HG03520 (cell line): ENCODE results near the gene TNNT2.

ENCODE experiments used
- ATAC-seq: cut with Tn5 transposase; IDR thresholded peaks from one replicate; pipeline ENCODE4 v1.9.1; 2021; ENCODE audit warnings: mild to moderate bottlenecking, moderate library complexity; ENCODE audit not compliant: unreplicated experiment

TNNT2 gene

DNA sequence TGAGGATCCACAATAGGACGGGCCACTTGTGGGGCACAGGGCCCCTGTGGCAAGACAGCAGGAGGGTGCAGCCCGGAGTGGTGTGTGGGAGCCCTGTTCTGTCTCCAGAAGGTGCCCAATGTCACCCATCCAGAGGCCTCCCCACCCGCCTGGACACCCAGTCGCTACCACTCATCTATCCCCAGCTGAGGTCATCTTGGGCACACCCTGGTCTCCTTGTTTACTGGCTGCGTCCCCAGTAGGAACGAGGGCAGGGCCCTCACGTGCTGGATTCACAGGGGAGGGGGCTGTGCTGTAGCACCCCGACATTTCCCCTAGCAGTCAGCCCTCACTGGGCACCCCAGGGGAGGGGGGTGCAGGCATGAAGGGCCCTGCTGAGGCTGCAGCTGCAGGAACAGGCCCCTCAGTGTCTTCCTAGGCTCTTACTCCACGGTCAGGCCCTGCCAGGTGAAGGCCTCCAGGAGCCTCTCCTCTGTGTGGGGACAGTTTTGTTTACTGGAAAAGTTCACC lies 2.3 kb upstream of the TNNT2 start:
- no peak for ATAC-seq

DNA sequence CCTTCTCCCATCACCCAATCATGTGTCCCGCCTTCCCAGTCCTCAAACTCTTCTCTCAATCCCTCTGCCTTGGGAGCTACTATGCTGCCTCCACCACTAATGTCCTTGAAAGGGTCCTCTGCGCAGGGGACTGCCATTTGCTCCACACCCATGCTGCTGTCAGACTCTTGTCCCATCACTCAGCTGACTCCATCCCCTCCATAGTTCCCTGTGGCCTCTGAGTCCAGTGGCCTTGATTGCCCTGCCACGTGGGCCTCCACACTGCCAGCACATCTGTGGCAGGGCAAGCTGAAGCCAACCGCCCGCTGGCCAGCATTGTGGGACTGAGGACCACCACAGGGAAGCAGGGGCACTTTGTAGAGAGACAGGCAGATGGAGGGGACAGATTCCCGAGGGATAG lies 1.3 kb upstream of the TNNT2 start:
- ATAC-seq: no peak

DNA sequence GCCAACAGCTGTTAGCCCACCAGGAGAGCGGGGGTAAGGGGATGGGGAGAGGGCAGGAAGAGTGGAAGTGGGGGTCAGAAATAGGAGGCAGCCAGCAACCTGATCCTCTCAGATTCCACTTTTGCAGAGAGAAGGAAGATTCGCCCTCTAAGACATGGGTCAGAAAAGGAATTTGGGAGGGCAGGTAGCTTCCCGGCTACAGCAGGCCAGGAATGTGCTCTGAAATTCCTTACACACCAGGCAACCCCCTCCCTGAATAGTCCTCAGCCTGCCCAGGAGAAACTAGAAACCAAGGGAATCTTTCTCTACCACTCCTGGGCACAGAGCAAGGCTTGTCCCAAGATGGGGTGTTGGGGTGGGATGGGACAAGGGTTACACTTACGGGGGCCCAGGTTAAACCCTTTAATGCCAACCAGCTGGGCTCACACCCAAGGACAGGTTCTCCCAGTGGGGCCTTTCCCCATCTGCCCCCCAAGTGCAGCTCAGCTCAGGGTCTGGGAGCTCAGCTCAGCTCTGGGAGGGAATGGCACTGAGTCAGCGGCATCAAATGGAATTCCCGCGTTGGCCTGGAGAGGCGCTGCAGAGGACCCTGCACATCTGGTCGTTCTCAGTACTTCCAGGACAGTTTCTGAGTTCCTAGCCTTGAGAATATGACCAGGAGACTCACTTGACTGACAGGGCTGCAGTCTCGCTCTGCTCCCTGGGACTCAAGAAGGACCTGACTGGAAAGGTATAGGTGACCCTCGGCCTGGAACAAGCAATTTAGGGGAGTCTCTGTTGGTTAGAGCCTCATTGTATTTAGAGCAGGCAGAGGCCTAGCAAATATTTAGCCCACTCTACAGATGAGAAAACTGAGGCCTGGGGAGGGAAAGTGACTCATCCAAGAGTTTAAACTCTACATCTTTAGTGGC lies 761 bp downstream of the TNNT2 start:
- ATAC-seq: no peak

DNA sequence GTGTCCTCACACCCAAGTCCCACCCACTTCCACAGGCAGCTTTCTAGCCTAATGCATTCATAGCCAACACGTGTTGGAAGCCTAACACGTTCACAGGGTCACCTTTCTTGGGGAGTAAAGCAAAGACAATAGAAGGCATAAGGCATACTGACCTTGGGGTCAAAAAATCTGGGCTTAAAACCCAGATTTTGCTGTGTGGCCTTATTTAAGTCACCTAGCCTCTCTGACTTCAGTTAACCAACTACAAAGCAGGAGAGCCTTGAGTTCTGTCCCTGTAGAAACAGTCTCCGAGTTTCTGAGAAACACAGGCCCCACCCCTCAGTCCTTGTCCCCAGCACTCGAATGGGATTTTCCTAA lies 1.4 kb downstream of the TNNT2 start:
- ATAC-seq: no peak

DNA sequence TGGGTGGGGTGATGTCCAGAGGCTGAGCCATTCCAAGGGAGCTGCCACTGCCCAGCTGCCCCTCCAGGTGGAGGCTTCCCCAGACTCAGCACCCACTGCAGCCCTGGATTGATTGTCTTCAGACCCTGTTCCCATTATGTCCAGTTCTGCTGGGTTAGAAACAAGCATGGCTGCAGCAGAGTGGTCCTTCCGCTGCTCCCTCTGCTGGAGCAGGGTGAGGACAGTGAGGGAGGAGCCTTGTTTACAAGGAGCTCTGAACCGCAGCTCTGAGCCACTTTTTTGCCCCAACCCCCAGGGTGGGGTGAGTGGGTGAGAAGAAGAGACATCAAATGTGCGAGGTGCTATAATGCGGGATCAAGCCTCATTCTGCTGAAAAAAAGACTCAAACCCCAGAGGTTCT lies 2.3 kb downstream of the TNNT2 start:
- ATAC-seq: no peak

DNA sequence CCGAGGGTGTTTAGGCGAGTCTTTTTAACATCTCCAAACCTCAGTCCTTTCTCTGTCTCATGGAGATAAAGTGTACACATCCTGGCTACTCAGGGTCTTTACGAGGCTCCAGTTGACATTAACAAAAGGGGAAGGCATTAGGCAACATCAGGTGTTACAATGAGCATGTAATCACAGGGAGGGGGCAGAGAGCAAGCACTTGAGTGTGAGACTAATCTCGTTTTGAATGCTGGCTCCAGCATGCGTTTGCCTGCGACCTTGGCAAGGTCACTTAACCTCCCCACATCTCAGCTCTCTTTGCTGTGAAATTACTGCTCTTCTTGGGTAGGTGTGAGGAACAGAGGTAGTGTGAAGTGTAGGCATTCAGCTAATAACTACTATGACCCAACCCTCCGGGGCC lies 3.1 kb downstream of the TNNT2 start:
- no peak for ATAC-seq

DNA sequence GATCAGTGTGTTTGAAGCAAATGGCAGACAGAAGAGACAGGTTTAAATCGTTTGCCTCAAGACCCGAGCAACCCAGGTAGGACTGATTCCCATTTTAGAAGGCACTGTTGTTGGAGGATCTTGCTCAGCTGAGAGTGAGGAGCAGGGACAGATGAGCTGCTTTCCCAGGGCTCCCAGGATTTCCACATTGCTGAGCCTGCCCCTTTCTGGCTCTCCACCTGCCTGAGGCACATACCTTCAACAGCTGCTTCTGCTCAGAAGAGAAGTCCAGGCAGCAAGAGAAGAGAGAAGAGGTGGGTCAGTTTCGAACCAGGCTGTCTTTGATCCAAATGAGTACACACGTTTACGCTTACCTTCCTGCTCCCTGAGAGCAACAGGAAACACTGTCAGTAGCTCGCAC lies 5.7 kb downstream of the TNNT2 start:
- no peak for ATAC-seq

DNA sequence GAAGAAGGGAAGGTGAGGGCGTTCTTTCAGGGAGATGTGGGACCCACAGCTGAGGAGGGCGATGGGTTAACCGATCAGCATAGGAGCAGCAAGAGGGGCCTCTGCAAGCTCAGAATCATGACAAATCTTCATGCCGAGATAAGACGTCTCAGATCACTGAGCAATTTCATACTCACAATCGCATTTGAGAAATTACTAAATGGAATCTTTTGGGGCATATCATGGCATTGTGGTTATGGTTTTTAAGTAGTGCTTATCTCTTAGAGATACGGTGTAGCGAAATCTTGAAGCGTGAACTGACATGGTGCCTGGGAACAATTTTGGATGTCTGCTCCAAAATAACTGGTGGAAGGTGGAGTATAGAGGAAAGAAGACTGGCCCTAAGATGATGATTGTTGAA lies 6.2 kb downstream of the TNNT2 start:
- ATAC-seq: no peak

DNA sequence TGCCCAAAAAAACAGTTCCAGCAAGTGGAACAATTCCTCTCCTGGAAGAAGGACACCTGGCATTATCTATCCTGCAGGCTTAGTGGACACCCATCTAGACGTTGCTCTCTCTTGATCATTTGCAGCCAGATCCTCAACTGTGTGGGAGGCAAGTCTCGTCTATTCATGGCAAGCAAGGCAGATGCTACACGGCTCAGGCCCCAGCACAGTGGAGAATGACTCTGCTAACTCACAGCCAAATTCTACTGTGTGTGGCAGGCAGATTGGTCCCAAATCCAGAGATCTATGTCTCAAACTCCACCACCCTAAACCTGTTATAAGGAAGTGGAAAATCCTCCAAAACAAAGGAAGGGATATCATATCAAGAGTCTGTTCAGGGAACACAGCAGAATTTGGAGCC lies 7.0 kb downstream of the TNNT2 start:
- ATAC-seq: no peak

DNA sequence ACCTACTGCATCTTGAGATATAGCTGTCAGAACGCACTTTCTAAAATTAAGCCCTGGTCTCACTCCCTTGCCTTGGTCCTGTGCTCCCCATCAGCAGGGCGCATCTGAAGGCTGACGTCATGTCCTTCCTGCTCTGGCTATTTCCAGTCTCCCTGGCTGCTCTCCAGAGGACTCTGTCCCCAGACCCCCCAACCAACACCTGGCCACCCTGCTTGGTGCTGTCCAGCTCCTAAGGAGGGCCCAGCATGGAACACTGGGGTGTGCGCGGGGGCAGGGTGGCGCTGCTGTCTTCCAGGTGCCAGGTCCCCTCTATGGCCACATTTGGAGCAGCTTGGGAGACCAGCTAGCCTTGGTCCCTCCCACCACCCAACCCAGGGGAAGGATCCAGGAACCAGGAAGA lies 8.3 kb downstream of the TNNT2 start:
- no peak for ATAC-seq

DNA sequence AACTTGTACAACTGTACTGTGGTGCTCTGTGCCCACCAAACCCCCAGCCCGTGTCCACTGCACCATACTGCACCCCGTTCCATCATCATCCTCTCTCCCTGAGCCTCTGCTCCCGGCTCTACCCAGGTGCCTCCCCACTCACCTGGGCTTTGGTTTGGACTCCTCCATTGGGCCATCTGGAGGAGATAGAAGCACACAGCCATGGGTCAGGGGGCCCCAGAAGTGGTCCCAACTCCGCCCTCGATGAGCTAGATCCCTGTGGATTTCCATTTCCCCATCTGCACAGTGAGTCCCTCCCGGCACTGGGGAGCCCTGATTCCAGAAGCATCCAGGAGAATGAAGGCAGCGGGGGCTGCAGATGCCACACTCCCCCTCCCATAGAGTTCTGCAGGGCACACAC lies 10.8 kb downstream of the TNNT2 start:
- ATAC-seq: no peak

DNA sequence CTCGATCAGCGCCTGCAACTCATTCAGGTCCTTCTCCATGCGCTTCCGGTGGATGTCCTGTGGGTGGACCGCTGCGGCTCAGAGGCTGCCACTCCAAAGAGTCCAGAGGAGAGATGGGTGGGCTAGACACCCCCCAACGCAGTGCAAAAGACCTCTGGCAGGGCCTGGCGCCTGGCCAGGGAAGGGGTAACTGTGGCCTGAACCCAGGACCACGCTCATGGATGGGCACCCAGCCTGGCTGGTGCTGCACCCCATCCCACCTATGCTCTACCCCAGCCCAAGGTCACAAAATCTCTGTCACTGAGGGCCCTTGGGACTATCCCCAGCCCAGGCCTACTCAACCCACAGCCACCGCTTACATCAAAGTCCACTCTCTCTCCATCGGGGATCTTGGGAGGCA lies 12.2 kb downstream of the TNNT2 start:
- ATAC-seq: no peak

DNA sequence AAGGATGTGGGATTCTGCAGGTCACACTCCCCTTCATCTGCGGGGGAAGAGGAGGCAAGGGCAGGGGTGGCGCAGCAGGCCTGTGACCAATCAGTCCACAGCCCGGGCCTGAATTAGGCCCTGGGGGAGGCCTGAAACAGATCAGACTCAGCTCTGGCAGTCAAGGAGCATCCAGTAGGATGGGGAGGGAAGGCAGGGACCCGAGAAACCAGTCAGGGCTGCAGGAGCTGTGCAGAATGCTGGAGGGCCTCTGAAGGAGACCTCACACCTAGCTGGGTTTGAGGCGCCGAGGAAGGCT lies 12.7 kb downstream of the TNNT2 start:
- ATAC-seq: no peak

DNA sequence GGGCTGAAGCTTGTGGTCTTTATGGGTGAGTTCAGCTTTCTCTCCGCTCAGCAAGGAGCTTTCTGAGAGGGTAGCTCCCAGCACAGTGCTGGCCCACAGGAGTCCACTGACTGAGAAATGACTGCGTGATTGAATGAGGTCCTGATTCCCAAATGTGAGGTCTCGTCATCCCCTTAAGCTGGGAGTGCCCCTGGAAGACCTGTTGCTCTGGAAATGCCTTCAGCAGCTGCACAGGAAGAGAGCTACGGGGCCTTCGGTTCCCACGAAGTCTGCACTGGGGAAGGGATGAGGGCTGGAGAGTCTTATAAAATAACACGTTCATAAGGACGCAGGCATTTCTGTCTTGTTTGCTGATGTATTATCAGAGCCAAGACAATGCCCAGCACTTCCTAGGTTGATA lies 14.0 kb downstream of the TNNT2 start:
- ATAC-seq: no peak

DNA sequence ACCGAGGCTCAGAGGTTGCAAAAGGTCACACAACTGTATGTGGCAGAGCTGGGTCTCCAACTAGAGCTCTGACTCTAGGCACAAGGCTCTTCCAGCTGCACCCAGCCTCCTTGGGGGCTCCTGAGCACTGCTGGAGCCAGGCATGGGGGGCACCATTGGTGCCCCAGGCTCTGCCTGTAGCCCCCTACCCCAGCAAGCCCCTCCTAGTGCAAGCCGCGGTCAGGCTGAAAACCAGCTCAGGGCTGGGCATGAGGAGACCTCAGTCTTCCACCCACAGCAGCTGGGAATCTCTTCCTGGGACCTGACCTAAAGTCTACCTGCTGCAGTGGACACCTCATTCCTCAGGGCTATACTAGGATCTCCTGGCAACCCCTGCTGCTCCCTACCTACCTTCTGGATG lies 14.6 kb downstream of the TNNT2 start:
- ATAC-seq: no peak

DNA sequence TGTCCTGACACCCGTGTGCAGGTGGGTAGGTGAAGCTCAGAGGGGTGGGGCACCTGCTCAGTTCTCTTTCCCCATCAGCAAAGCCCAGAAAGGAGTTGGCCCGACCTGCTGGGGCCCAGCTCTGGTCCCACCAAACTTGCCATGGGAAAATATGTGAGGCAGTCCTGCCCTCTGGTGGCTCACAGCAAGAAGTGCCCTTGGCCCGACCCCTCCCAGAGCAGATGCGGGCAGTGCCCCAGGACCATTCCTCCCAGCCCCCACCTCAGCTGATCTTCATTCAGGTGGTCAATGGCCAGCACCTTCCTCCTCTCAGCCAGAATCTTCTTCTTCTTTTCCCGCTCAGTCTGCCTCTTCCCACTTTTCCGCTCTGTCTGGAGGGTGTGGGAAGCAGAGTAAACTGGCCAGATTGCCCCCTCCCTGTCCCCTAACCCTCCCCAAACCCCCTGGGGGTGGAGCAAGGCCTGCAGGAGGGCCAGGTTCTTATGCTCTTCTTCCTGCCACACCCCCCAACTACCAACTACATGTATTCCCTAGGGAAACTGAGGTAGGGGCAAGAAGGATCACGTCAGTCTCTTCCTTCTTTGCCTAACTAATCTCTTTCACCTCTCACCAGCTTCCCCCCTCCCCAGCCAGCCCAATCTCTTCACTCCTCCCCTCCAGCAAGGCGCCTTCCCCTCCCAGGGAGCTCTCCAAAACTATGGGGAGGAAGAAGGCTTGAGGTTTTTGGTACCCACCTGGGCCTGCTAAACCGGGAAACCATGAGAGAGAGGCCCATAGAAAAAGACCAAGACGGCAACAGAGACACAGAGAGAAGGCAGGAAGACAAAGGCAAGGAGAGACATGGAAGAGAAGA lies 15.6 kb downstream of the TNNT2 start:
- ATAC-seq: no peak

DNA sequence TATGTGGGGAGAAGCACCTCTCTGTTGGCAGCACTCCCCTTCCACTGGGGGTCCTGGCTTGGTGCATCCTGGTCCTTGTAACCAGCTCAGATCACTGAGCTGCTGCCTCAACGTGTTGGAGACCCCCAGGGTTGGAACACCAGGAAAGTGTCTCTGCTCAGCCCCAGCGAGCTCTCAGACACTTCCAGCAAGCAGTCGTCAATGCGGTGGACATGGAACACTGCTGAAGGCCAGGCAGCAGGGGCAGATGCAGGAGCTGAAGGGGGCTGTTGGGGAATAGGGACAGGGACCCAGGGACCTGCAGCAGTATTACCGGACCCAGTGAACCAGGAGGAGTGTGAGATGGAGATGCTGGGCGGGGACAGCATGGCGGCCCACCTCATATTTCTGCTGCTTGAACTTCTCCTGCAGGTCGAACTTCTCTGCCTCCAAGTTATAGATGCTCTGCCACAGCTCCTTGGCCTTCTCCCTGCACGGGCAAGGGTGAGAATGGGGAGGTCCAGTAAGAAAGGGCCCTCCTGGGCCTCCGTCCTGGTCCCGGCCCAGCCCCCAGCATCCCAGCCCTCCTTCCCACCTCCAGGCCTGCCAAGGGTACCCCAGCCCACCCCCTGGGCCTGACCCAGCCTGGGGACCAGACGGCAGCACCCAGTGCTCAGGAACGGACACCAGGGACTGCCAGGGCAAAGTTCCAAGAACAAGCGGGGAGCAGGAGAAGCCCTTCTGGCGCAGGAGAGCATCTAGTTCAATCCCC lies 16.4 kb downstream of the TNNT2 start:
- no peak for ATAC-seq

DNA sequence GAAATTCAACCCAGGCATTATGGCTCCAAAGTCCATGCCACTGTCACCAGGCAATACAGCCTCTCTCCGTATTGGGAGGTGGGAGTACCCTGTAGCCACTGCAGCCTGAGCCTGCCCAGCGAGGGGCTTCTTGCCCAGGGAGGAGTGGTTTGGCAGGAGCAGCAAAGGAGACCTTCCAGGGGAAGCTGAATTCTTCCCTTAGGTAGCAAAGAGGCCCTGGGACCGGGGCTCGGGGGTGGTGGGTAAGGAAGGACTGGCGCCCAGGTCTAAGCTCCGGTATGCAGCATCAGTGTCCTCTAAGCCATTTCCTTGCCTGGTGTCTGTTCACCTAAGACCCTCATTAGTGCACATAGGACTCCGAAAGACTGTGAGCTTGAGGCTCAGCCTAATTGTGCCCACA lies 17.0 kb downstream of the TNNT2 start:
- ATAC-seq: no peak

DNA sequence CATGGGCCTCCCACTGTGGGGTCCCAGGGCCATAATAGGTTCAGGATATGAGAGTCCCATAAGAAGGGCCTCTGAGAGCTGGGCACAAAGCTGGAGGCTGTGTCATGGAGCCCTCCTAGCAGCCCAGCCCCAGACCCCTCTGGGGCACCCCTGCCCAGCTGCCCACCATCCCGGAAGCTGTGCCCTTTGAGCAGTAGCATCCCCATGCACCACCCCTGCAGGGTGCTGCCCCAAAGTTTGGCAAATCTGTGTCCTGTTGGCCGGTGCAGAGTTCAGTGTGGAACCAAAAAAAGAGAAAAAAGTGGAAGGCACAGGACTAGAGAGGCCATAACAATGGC lies 17.6 kb downstream of the TNNT2 start:
- no peak for ATAC-seq

DNA sequence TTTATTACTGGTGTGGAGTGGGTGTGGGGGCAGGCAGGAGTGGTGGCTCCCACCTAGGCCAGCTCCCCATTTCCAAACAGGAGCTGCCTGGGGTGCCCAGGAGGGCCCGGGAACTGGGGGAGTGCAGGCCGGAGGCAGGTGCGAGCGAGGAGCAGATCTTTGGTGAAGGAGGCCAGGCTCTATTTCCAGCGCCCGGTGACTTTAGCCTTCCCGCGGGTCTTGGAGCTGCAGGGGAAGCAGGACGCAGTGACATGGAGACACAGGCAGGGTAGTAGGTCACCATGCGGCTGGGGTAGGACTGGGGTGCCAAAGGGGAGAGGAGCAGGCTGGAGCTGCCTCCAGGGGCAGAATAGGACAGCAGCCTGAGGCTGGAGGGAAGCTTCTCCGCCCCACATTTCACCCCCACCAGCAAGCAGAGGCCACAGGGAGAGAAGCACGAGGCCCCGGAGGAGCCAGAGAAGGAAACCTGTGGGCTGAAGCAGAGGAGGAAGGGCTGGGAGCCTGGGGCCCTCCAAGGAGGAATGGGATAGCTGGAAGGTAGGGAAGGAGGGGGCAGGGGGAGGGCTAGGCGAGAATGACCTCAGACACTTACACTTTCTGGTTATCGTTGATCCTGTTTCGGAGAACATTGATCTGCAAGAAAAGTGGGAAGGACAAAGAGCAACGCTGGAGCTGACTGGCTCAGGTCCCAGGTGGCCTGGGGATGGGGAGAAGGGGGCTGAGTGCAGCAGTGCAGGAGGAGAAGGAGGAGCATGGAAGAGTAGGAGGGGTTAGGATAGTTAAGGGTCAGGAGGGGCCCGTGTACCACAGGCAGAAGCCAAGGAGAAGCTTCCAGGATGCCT lies 18.2 kb downstream of the TNNT2 start:
- no peak for ATAC-seq

DNA sequence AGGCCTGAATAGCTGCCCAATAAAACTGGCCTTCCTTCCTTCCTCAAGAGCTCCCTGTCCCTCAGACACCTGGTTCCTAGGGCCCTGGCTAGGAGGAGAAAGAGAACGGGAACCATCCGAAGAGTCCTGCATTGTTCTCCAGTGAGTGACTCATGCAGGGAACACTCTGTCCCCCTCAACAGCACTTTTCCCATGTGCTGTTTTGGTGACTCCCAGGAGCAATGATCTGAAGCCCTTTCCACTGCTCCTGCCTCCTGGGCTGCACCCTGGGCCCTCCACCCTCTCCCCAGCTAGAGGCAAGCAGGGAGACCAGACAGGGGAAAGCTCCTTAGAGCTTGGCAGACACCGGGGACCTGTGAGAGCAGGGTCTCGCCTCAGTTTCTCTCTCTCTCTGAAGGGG lies 18.9 kb downstream of the TNNT2 start:
- no peak for ATAC-seq
